Heart left ventricle (tissue), 16 donors: ENCODE results near the gene UBQLN3. TPM values are rescaled to one million over a fixed set of nuclear protein-coding genes. Genes with fewer than 3 reads are reported as not detected.

Experiments
- ATAC-seq, 4 donors: fragments of 200-7000 bp; cut with Tn5 transposase; one replicate each; pipeline ENCODE4 v1.9.1; 2020 to 2022; ENCODE audit warnings: moderate library complexity in 4 of 4, mild to moderate bottlenecking in 3 of 4, moderate number of reproducible peaks in 1 of 4
- DNase-seq, 5 donors: peaks; one replicate each; pipeline ENCODE4 v3.0.0-alpha.2; 2020
- H3K27ac ChIP-seq, 12 donors: fragments of 200-600 bp; sonication (generic) in 4 of 12; one replicate each; pipeline versions ENCODE4 v1.5.0 to v1.8.0; 2016 to 2022; ENCODE audit warnings: mild to moderate bottlenecking in 2 of 12
- H3K27me3 ChIP-seq, 9 donors: fragments of 200-600 bp; sonication (generic) in 2 of 9; one replicate each; pipeline versions ENCODE4 v1.5.1 to v1.8.0; 2016 to 2022; ENCODE audit warnings: mild to moderate bottlenecking in 3 of 9
- H3K36me3 ChIP-seq, 9 donors: fragments of 200-600 bp; sonication (generic) in 2 of 9; one replicate each; pipeline versions ENCODE4 v1.5.0 to v1.8.0; 2018 to 2022; ENCODE audit warnings: mild to moderate bottlenecking in 2 of 9
- H3K4me1 ChIP-seq, 12 donors: fragments of 200-600 bp; sonication (generic) in 4 of 12; one replicate each; pipeline versions ENCODE4 v1.5.0 to v1.8.0; 2016 to 2022; ENCODE audit warnings: mild to moderate bottlenecking in 3 of 12
- H3K4me3 ChIP-seq, 12 donors: fragments of 200-600 bp; sonication (generic) in 4 of 12; one replicate each; pipeline versions ENCODE4 v1.5.0 to v1.8.0; 2017 to 2022; ENCODE audit warnings: mild to moderate bottlenecking in 9 of 12, moderate library complexity in 4 of 12
- H3K9me3 ChIP-seq, 12 donors: fragments of 200-600 bp; sonication (generic) in 4 of 12; one replicate each; pipeline versions ENCODE4 v1.5.0 to v1.8.0; 2016 to 2022; ENCODE audit warnings: mild to moderate bottlenecking in 1 of 12
- CTCF ChIP-seq, 12 donors: fragments of 200-600 bp; sonication (generic) in 4 of 12; IDR thresholded peaks; one replicate each; pipeline versions ENCODE4 v1.5.0 to v1.8.0; 2018 to 2022; ENCODE audit warnings: antibody characterized with exemption in 12 of 12, mild to moderate bottlenecking in 5 of 12
- POLR2A ChIP-seq, 2 donors: fragments of 450-650 bp; IDR thresholded peaks; one replicate each; pipeline ENCODE4 v1.6.1; 2017; ENCODE audit warnings: antibody characterized with exemption in 2 of 2, mild to moderate bottlenecking in 2 of 2, moderate library complexity in 2 of 2
- WGBS, 4 donors: extraction: QIAGEN DNeasy Blood & Tissue Kit in 2 of 4; methylation state at CpG; one replicate each; pipeline versions ENCODE4 v1.1.5 to v1.1.7; 2013 to 2018; 5-methylcytosine and 5-hydroxymethylcytosine counted together
- intact Hi-C, 10 donors: fragments of 100-400 bp; cut with DNase I; formaldehyde crosslinking; loops; one replicate each; pipeline versions ENCODE4 v1.11.1 to v1.14.2; 2022
- polyA plus RNA-seq, 2 donors: library from polyadenylated mRNA; stranded (reverse); fragments of 200-250 nt; gene quantifications; one replicate each; pipeline ENCODE4 v1.2.3, GENCODE V29; 2013
- total RNA-seq, 9 donors: library from RNA; depleted of rRNA in 2 of 9; stranded (reverse); fragments of >200 nt in 2 of 9; fragmentation: NEBNext Ultra II Directional in 3 of 9; extraction: Animal tissue kit (Norgen Biotek cat#: 25700) in 3 of 9; gene quantifications; one replicate each; pipeline versions ENCODE4 v1.1.0 to v1.2.4, GENCODE V29; 2016 to 2023
- donor health status: ischemic (EF 13 %, LVEDD 7.1; RV severe dilation, severe dysfunction).
- donor health status: healthy with polysubstance abuse.
- donor health status: DM: no; HTN: yes; CAD: no.
- donor health status: DM: no; HTN: no; CAD: no.
- donor health status: ischemic (EF 25% LVEDD 6.9; RV normal size, moderate dysfunction).
- donor health status: ischemic (EF 25% LVEDD 5.7; RV mildly dilated, moderate dysfunction).
- donor health status: healthy.
- donor health status: DM: yes; HTN: yes; CAD: no.
- donor health status: ischemic (EF 35%, LVEDD 5.7; RV mildly dilated, moderate dysfunction).
- donor health status: nonischemic (EF 11% LVEDD 7.7; RV severe dilation, severe dysfunction).
- donor health status: DM: yes; HTN: yes; CAD: no.
- donor health status: PGD.
- donor health status: ischemic (EF 29% LVEDD 5.4; RV normal size, mild dysfunction).
- donor health status: nonischemic (EF 23%, LVEDD 6.1; RV moderate dilation, normal function).

The UBQLN3 gene
- total and polyA plus RNA-seq, 11 donors: 0.16 TPM; not detected in 10

- Histone ChIP-seq H3K27ac (no peak overlapping the region), H3K27me3 (no peaks in the 10 kb centered on the region), H3K36me3 (no peaks in the 10 kb centered on the region), H3K4me1 (no peaks in the 10 kb centered on the region), H3K4me3 (no peak overlapping the region), H3K9me3 (no peaks in the 10 kb centered on the region)
- TF ChIP-seq POLR2A (IDR thresholded peaks at IDR 0.05): no peak
- no peak for TF ChIP-seq CTCF (IDR thresholded peaks at IDR 0.05)
- 61 to 80% (median 68%) methylated on average over 5 of the region's 5 CpGs for WGBS, 4 donors
- intact Hi-C loops: loop anchor here in 4 of 10 donors (10.0 kb wide), 1 partner anchor 76 kb away; no protein-coding TSS in a partner anchor
- DNase-seq (no peak), ATAC-seq (no peak)
These were observed 40.8 kb upstream of the UBQLN3 start for GRCh38 chr11:5550440-5551095.

GRCh38 chr11:5548440-5548839 lies 38.7 kb upstream of the UBQLN3 start, which contains the start of gene OR52H1:
Gene OR52H1, minus strand, starts transcription at chr11:5548540. Its CDS starts 3,035 bp downstream, at chr11:5545505.
- Histone ChIP-seq H3K36me3 (no peaks in the 10 kb centered on the region), H3K9me3 (no peaks in the 10 kb centered on the region), H3K4me1 (no peaks in the 10 kb centered on the region), H3K27me3 (no peaks in the 10 kb centered on the region), H3K27ac (no peak within 1 kb of the TSS), H3K4me3 (no peak within 1 kb of the TSS)
- intact Hi-C loops: no loop called here
- WGBS, 4 donors: 41 to 60% (median 49%) methylated on average over 1 of the region's 1 CpG
- no peak for ATAC-seq
- DNase-seq: no peak
- TF ChIP-seq CTCF (IDR thresholded peaks at IDR 0.05) (no peak), POLR2A (IDR thresholded peaks at IDR 0.05) (no peak)

- Histone ChIP-seq H3K4me3 (no peak overlapping the region), H3K27ac (no peak overlapping the region), H3K27me3 (no peaks in the 10 kb centered on the region), H3K4me1 (no peaks in the 10 kb centered on the region), H3K36me3 (no peaks in the 10 kb centered on the region), H3K9me3 (no peaks in the 10 kb centered on the region)
- WGBS, 4 donors: 91 to 100% (median 95%) methylated on average over 1 of the region's 1 CpG
- DNase-seq (no peak), ATAC-seq (no peak)
- intact Hi-C loops: no loop called here
- TF ChIP-seq POLR2A (IDR thresholded peaks at IDR 0.05): no peak
- TF ChIP-seq CTCF (IDR thresholded peaks at IDR 0.05): no peak
These were observed 38.2 kb upstream of the UBQLN3 start for GRCh38 chr11:5547982-5548381.

- no peaks in the 10 kb centered on the region for H3K27me3 ChIP-seq
- H3K36me3 ChIP-seq: no peaks in the 10 kb centered on the region
- intact Hi-C loops: no loop called here
- no peak overlapping the region for H3K27ac ChIP-seq
- 84 to 90% (median 88%) methylated on average over 3 of the region's 3 CpGs for WGBS, 4 donors
- H3K9me3 ChIP-seq: no peaks in the 10 kb centered on the region
- H3K4me3 ChIP-seq: no peak overlapping the region
- ATAC-seq: no peak
- H3K4me1 ChIP-seq: no peaks in the 10 kb centered on the region
- no peak for DNase-seq
- no peak for TF ChIP-seq POLR2A (IDR thresholded peaks at IDR 0.05)
- TF ChIP-seq CTCF (IDR thresholded peaks at IDR 0.05): no peak
These were observed 36.7 kb upstream of the UBQLN3 start for GRCh38 chr11:5546457-5546856.
